ENCODE measurements around the gene BCL6. TPM values are rescaled to one million over a fixed set of nuclear protein-coding genes. Genes with fewer than 3 reads are reported as not detected.
A peak's percentile ranks its signal among the peaks of the same experiment; 100 is the strongest.

The BCL6 gene
- total and polyA plus RNA-seq, 9 of the 15 experiments (the other 6 are each of a cell fraction or from before 2014, with no cell fraction given), result 0.08 to 3.5 (median 1.6) TPM

DNA sequence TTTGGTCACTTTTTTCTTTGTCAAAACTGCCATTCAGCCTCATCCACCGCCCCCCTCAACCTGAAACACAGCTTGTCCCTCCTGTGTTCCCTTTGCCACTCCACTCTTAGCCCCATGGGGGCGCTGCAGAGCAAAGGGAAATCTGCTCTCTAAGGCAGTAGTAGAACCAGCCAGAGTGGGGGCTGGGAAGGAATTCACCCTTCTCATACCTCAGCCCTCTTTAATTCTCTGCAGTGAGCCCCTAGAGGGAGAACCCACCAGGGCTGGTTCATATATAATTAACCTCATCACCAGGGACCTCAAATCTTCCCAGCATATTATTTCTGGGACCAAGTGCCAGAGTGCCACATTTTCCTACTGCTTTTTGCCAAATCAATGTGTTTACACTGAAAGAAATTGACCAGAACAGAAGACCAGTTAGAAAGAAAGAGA is 2.8 kb upstream of the BCL6 start (continued):
- TF ChIP-seq PYGO2 (tag; IDR thresholded peaks at IDR 0.05) (no peak), KLF16 (IDR thresholded peaks at IDR 0.05) (0 out of 2 replicates have a peak, but pooled peaks have one; percentile 47), TEAD4 (IDR thresholded peaks at IDR 0.05; ENCODE audit: low read length) (peak; percentile 34; the same call in 1 of the 2 replicates), TEAD4 (CRISPR knock-in tag; IDR thresholded peaks at IDR 0.05; ENCODE audit: borderline replicate concordance) (no peak)
- TF ChIP-seq, protein P1, sequence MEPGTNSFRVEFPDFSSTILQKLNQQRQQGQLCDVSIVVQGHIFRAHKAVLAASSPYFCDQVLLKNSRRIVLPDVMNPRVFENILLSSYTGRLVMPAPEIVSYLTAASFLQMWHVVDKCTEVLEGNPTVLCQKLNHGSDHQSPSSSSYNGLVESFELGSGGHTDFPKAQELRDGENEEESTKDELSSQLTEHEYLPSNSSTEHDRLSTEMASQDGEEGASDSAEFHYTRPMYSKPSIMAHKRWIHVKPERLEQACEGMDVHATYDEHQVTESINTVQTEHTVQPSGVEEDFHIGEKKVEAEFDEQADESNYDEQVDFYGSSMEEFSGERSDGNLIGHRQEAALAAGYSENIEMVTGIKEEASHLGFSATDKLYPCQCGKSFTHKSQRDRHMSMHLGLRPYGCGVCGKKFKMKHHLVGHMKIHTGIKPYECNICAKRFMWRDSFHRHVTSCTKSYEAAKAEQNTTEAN (CRISPR knock-in tag; IDR thresholded peaks at IDR 0.05), result no peak
- TF ChIP-seq, protein P2, sequence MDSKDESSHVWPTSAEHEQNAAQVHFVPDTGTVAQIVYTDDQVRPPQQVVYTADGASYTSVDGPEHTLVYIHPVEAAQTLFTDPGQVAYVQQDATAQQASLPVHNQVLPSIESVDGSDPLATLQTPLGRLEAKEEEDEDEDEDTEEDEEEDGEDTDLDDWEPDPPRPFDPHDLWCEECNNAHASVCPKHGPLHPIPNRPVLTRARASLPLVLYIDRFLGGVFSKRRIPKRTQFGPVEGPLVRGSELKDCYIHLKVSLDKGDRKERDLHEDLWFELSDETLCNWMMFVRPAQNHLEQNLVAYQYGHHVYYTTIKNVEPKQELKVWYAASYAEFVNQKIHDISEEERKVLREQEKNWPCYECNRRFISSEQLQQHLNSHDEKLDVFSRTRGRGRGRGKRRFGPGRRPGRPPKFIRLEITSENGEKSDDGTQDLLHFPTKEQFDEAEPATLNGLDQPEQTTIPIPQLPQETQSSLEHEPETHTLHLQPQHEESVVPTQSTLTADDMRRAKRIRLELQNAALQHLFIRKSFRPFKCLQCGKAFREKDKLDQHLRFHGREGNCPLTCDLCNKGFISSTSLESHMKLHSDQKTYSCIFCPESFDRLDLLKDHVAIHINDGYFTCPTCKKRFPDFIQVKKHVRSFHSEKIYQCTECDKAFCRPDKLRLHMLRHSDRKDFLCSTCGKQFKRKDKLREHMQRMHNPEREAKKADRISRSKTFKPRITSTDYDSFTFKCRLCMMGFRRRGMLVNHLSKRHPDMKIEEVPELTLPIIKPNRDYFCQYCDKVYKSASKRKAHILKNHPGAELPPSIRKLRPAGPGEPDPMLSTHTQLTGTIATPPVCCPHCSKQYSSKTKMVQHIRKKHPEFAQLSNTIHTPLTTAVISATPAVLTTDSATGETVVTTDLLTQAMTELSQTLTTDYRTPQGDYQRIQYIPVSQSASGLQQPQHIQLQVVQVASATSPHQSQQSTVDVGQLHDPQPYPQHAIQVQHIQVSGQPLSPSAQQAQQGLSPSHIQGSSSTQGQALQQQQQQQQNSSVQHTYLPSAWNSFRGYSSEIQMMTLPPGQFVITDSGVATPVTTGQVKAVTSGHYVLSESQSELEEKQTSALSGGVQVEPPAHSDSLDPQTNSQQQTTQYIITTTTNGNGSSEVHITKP (IDR thresholded peaks at IDR 0.05; ENCODE audit: partially characterized antibody), result peak; percentile 40
- TF ChIP-seq, protein P3, sequence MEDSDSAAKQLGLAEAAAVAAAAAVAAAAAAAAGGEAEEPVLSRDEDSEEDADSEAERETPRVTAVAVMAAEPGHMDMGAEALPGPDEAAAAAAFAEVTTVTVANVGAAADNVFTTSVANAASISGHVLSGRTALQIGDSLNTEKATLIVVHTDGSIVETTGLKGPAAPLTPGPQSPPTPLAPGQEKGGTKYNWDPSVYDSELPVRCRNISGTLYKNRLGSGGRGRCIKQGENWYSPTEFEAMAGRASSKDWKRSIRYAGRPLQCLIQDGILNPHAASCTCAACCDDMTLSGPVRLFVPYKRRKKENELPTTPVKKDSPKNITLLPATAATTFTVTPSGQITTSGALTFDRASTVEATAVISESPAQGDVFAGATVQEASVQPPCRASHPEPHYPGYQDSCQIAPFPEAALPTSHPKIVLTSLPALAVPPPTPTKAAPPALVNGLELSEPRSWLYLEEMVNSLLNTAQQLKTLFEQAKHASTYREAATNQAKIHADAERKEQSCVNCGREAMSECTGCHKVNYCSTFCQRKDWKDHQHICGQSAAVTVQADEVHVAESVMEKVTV (CRISPR knock-in tag; IDR thresholded peaks at IDR 0.05), result peak; percentile 87
